Stimulated activated CD4-positive, alpha-beta T cell treated with anti-CD3 and anti-CD28 coated beads, TNF-alpha, amount 100 ng/mL, for 24 hours (primary cell): ENCODE data around the gene NACAD.

Experiments used
- DNase-seq, 3 experiments: peaks; one replicate each; pipeline ENCODE4 v3.0.0-alpha.2; 2020; ENCODE audit warnings: low read depth in 3 of 3

NACAD gene

GRCh38 chr7:45088821-45089340, at the start of gene NACAD:
TSS of gene NACAD (minus strand) at chr7:45088969. CDS start at chr7:45088894, 75 bp downstream.
- DNase-seq = no peak

GRCh38 chr7:45136106-45137060, 47.6 kb upstream of the NACAD start:
- peak; percentile 28 to 52 (median 48) for DNase-seq

GRCh38 chr7:45133877-45134276, 45.1 kb upstream of the NACAD start:
- DNase-seq = no peak

- no peak for DNase-seq
Measured at GRCh38 chr7:45133352-45133751, 44.6 kb upstream of the NACAD start.

- DNase-seq = no peak
Measured at GRCh38 chr7:45132708-45133320, 44.0 kb upstream of the NACAD start.

- no peak for DNase-seq
Measured at GRCh38 chr7:45131891-45132290, 43.1 kb upstream of the NACAD start.

- DNase-seq = no peak
Measured at GRCh38 chr7:45130910-45131309, 42.1 kb upstream of the NACAD start.

GRCh38 chr7:45129906-45130305, 41.1 kb upstream of the NACAD start:
- no peak for DNase-seq

- DNase-seq = no peak
Measured at GRCh38 chr7:45129181-45129800, 40.5 kb upstream of the NACAD start.

- no peak for DNase-seq
Measured at GRCh38 chr7:45126920-45127319, 38.2 kb upstream of the NACAD start.

GRCh38 chr7:45126201-45126600, 37.4 kb upstream of the NACAD start:
- DNase-seq = no peak

GRCh38 chr7:45125193-45125904, 36.6 kb upstream of the NACAD start:
- no peak for DNase-seq

GRCh38 chr7:45123913-45124710, 35.3 kb upstream of the NACAD start:
- DNase-seq = no peak

- DNase-seq = no peak
Measured at GRCh38 chr7:45122975-45123860, 34.4 kb upstream of the NACAD start.

GRCh38 chr7:45119550-45119949, 30.8 kb upstream of the NACAD start:
- no peak for DNase-seq

GRCh38 chr7:45118889-45119331, 30.1 kb upstream of the NACAD start:
- DNase-seq = no peak

- DNase-seq = no peak
Measured at GRCh38 chr7:45118292-45118691, 29.5 kb upstream of the NACAD start.

GRCh38 chr7:45117582-45117981, 28.8 kb upstream of the NACAD start:
- no peak for DNase-seq

GRCh38 chr7:45116048-45116447, 27.3 kb upstream of the NACAD start:
- DNase-seq = no peak

- no peak for DNase-seq
Measured at GRCh38 chr7:45114926-45115325, 26.2 kb upstream of the NACAD start.
